HFFc6 (cell line): ENCODE measurements around the gene ETV3L. TPM values are rescaled to one million over a fixed set of nuclear protein-coding genes. Genes with fewer than 3 reads are reported as not detected.

Experiments
- DNase-seq: peaks from one replicate; pipeline ENCODE4 v3.0.0-alpha.2; 2018
- H3K27ac Mint-ChIP-seq: 2 replicates; pipeline ENCODE4 v1.8.0; 2020; ENCODE audit warnings: mild to moderate bottlenecking, mixed read lengths
- H3K27me3 Mint-ChIP-seq: 2 replicates; pipeline ENCODE4 v1.8.0; 2021; ENCODE audit warnings: mild to moderate bottlenecking, moderate library complexity, mixed read lengths; ENCODE audit not compliant: insufficient read depth
- H3K36me3 Mint-ChIP-seq: 2 replicates; pipeline ENCODE4 v1.8.0; 2021; ENCODE audit warnings: low read depth, mixed read lengths
- H3K4me1 Mint-ChIP-seq: 2 replicates; pipeline ENCODE4 v1.8.0; 2020; ENCODE audit warnings: low read depth, mixed read lengths
- H3K4me3 Mint-ChIP-seq: 2 replicates; pipeline ENCODE4 v1.8.0; 2020; ENCODE audit warnings: mild to moderate bottlenecking, moderate library complexity, mixed read lengths
- H3K9me3 Mint-ChIP-seq: 2 replicates; pipeline ENCODE4 v1.8.0; 2020; ENCODE audit warnings: mild to moderate bottlenecking, mixed read lengths
- total RNA-seq, 6 experiments: library from RNA; stranded (reverse); fragmentation: NEBNext Ultra II Directional; extraction: Animal tissue kit (Norgen Biotek cat#: 25700); gene quantifications; 2 replicates in 1 of 6; 3 replicates in 5 of 6; pipeline ENCODE4 v1.2.3, GENCODE V29; 2021
- TF ChIP-seq, protein P1 (sequence below): fragments of 200-600 bp; sonication (generic); IDR thresholded peaks from 2 replicates; pipeline ENCODE4 v1.5.0; 2021; ENCODE audit warnings: antibody characterized with exemption, mild to moderate bottlenecking

The ETV3L gene
- total RNA-seq, 6 experiments from 2014 or later, result not detected

DNA sequence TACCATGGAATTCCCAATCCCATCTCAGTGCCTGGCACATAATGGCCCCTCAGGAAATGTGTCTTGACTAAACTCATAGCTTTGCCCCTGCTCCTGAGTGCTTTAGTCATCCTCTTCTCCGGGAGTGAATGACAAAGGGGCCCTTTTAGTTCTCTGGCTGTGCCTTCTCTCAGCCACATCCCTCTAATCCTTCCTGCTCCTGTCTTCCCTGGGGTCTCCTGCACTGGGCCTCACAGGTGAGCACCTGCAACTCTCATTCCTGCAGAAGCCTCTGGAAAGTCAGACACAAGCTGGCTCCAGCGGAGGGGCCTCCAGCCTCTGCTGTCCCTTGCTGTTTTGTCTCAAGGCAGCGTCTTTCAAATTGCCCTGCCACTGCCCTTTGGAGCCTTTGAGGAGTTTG is 14.0 kb upstream of the ETV3L start:
- Mint-ChIP-seq H3K27me3 (peaks cover 40% of the 10 kb centered on the region), H3K4me3 (no peak overlapping the region), H3K27ac (no peak overlapping the region), H3K4me1 (peaks cover 6% of the 10 kb centered on the region; the same call in 1 of the 2 replicates), H3K36me3 (no peaks in the 10 kb centered on the region), H3K9me3 (no peaks in the 10 kb centered on the region)
- no peak for DNase-seq
- TF ChIP-seq, protein P1, sequence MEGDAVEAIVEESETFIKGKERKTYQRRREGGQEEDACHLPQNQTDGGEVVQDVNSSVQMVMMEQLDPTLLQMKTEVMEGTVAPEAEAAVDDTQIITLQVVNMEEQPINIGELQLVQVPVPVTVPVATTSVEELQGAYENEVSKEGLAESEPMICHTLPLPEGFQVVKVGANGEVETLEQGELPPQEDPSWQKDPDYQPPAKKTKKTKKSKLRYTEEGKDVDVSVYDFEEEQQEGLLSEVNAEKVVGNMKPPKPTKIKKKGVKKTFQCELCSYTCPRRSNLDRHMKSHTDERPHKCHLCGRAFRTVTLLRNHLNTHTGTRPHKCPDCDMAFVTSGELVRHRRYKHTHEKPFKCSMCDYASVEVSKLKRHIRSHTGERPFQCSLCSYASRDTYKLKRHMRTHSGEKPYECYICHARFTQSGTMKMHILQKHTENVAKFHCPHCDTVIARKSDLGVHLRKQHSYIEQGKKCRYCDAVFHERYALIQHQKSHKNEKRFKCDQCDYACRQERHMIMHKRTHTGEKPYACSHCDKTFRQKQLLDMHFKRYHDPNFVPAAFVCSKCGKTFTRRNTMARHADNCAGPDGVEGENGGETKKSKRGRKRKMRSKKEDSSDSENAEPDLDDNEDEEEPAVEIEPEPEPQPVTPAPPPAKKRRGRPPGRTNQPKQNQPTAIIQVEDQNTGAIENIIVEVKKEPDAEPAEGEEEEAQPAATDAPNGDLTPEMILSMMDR, result no peak

GRCh38 chr1:157113106-157113505 is 13.5 kb upstream of the ETV3L start:
- Mint-ChIP-seq H3K4me1 (peaks cover 6% of the 10 kb centered on the region; the same call in 1 of the 2 replicates), H3K27me3 (peaks cover 40% of the 10 kb centered on the region), H3K36me3 (no peaks in the 10 kb centered on the region), H3K9me3 (no peaks in the 10 kb centered on the region), H3K27ac (no peak overlapping the region), H3K4me3 (no peak overlapping the region)
- no peak for DNase-seq
- TF ChIP-seq, protein P1, result no peak

- no peaks in the 10 kb centered on the region for H3K9me3 Mint-ChIP-seq
- H3K36me3 Mint-ChIP-seq, result no peaks in the 10 kb centered on the region
- no peak overlapping the region for H3K27ac Mint-ChIP-seq
- peaks cover 8% of the 10 kb centered on the region; the same call in 1 of the 2 replicates for H3K4me1 Mint-ChIP-seq
- peaks cover 40% of the 10 kb centered on the region for H3K27me3 Mint-ChIP-seq
- no peak overlapping the region for H3K4me3 Mint-ChIP-seq
- DNase-seq, result no peak
- TF ChIP-seq, protein P1, result no peak
Measured at GRCh38 chr1:157112186-157112867, 12.7 kb upstream of the ETV3L start.

DNA sequence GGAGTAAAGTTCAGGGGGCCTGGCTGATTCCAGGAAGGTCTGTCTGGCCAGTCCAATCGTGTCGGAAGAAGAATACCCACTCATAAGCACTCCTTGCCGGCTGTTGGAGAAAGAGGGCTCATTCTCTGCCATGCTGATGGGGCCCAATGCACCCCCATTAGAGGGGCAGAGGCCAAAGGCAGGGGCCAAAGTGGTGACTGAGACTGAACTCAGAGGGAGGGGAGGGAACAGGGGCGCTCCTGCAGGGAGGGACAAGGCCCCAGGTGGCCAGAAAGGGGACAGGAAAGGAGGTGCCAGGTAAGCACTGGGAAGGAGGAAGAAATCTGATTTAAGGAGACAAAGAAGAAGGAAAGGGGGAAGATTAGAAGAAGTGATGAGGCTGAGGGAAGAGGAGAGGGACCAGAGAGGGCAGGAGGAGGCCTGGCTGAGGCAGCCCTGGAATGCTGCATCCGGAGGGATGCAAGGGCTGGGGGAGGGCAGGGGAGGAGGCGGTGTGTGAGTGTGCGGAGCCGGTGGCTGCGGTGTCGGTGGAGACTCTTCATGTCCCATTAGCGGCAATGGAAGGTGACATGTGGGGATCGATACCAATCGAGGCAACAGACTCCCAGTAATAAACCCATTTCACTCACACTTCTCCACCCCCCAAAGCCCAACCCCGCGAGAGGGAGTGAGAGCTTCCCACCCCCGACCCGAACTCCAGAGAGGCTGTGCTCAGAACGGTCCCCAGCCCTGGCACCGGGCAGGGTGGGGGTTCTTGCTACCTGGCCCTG is 12.0 kb upstream of the ETV3L start:
- TF ChIP-seq, protein P1, result no peak
- Mint-ChIP-seq H3K36me3 (no peaks in the 10 kb centered on the region), H3K27ac (no peak overlapping the region), H3K4me1 (peaks cover 15% of the 10 kb centered on the region), H3K4me3 (no peak overlapping the region), H3K9me3 (no peaks in the 10 kb centered on the region), H3K27me3 (peaks cover 40% of the 10 kb centered on the region)
- DNase-seq, result no peak

DNA sequence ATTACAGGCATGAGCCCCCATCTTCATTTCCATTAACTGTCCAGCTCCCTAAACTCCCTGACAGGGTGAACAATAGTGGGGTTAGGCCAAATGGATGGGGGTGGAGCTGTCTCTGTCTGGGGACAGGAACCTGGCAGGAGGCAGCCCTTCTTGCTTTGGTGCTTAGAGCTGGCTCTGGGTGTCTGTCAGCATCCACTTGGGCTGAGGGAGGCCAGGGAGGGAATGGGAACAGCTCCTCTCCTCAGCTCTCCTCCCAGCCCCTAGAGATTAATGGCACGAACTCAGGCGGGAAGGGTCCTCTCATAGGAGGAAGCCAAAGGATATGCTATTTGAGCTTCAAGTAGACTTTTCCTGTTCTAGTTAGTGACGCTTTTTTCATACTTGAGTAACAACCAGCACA is 11.1 kb upstream of the ETV3L start:
- peaks cover 24% of the 10 kb centered on the region for H3K4me1 Mint-ChIP-seq
- no peaks in the 10 kb centered on the region for H3K36me3 Mint-ChIP-seq
- TF ChIP-seq, protein P1, result no peak
- no peak overlapping the region for H3K27ac Mint-ChIP-seq
- DNase-seq, result no peak
- no peak overlapping the region for H3K4me3 Mint-ChIP-seq
- H3K27me3 Mint-ChIP-seq, result peaks cover 36% of the 10 kb centered on the region
- H3K9me3 Mint-ChIP-seq, result no peaks in the 10 kb centered on the region
